GM23248 (cell line): ENCODE measurements around the gene PRPF31.

Experiments used
- EZH2 ChIP-seq: fragments of 200-600 bp; sonication (generic); IDR thresholded peaks from 2 replicates; pipeline ENCODE4 v1.6.1; 2018; ENCODE audit warnings: antibody characterized with exemption, mild to moderate bottlenecking; ENCODE audit not compliant: insufficient read depth, poor library complexity, severe bottlenecking
- EZH2phosphoT487 ChIP-seq: fragments of 200-600 bp; sonication (generic); IDR thresholded peaks from 2 replicates; pipeline ENCODE4 v1.6.1; 2018; ENCODE audit warnings: antibody characterized with exemption, moderate library complexity, mild to moderate bottlenecking, low read depth; ENCODE audit not compliant: insufficient read depth

GRCh38 chr19:54158812-54159351 lies 43.3 kb downstream of the PRPF31 start:
- TF ChIP-seq EZH2, result no peak
- no peak for TF ChIP-seq EZH2phosphoT487
